HFFc6 (cell line): Measurements from ENCODE around the gene SEL1L3. TPM values are rescaled to one million over a fixed set of nuclear protein-coding genes. Genes with fewer than 3 reads are reported as not detected.
A peak's percentile ranks its signal among the peaks of the same experiment; 100 is the strongest.

Experiments used
- DNase-seq: peaks from one replicate; pipeline ENCODE4 v3.0.0-alpha.2; 2018
- H3K27ac Mint-ChIP-seq: 2 replicates; pipeline ENCODE4 v1.8.0; 2020; ENCODE audit warnings: mild to moderate bottlenecking, mixed read lengths
- H3K27me3 Mint-ChIP-seq: 2 replicates; pipeline ENCODE4 v1.8.0; 2021; ENCODE audit warnings: mild to moderate bottlenecking, moderate library complexity, mixed read lengths; ENCODE audit not compliant: insufficient read depth
- H3K36me3 Mint-ChIP-seq: 2 replicates; pipeline ENCODE4 v1.8.0; 2021; ENCODE audit warnings: low read depth, mixed read lengths
- H3K4me1 Mint-ChIP-seq: 2 replicates; pipeline ENCODE4 v1.8.0; 2020; ENCODE audit warnings: low read depth, mixed read lengths
- H3K4me3 Mint-ChIP-seq: 2 replicates; pipeline ENCODE4 v1.8.0; 2020; ENCODE audit warnings: mild to moderate bottlenecking, moderate library complexity, mixed read lengths
- H3K9me3 Mint-ChIP-seq: 2 replicates; pipeline ENCODE4 v1.8.0; 2020; ENCODE audit warnings: mild to moderate bottlenecking, mixed read lengths
- total RNA-seq, 6 experiments: library from RNA; stranded (reverse); fragmentation: NEBNext Ultra II Directional; extraction: Animal tissue kit (Norgen Biotek cat#: 25700); gene quantifications; 2 replicates in 1 of 6; 3 replicates in 5 of 6; pipeline ENCODE4 v1.2.3, GENCODE V29; 2021
- TF ChIP-seq, protein P1 (sequence below): fragments of 200-600 bp; sonication (generic); IDR thresholded peaks from 2 replicates; pipeline ENCODE4 v1.5.0; 2021; ENCODE audit warnings: antibody characterized with exemption, mild to moderate bottlenecking

The SEL1L3 gene
- total RNA-seq, 6 experiments from 2014 or later: 24.5 to 35.4 (median 31.1) TPM

DNA sequence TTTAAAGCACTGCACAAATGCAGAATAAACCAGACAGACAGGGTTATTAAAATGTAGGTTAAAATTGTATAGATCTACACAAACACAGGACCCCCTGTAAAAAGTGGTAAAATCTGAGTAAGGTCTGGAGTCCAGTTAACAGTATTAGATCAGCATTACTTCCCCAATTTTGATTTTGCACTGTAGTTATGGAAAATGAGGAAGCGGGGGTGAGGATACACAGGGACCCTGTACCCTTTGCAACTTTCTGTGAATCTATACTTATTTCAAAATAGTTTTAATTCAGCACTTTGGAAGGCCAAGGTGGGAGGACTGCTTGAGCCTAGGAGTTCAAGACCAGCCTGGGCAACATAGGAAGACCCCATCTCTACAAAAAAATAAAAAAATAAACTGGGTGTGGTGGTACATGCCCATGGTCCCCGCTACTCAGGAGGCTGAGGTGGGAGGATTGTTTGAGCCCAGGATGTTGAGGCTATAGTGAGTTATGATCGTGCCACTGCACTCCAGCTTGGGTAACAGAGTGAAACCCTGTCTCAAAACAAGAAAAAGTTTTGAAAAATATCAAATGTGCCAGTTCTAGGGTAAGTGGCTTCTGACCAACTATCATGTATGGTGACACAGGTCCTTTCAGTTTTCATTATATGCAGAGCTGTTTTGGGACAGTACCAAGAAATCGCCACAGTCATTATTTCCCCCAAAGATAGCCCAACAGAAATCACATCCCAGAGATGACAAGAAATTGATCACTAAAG, 17.7 kb downstream of the SEL1L3 start:
- Mint-ChIP-seq H3K36me3 (peaks cover 4% of the 10 kb centered on the region; the same call in 1 of the 2 replicates), H3K9me3 (no peaks in the 10 kb centered on the region), H3K27me3 (peaks cover 4% of the 10 kb centered on the region), H3K4me3 (no peak overlapping the region), H3K27ac (no peak overlapping the region), H3K4me1 (peaks cover 22% of the 10 kb centered on the region)
- DNase-seq: no peak
- TF ChIP-seq, protein P1, sequence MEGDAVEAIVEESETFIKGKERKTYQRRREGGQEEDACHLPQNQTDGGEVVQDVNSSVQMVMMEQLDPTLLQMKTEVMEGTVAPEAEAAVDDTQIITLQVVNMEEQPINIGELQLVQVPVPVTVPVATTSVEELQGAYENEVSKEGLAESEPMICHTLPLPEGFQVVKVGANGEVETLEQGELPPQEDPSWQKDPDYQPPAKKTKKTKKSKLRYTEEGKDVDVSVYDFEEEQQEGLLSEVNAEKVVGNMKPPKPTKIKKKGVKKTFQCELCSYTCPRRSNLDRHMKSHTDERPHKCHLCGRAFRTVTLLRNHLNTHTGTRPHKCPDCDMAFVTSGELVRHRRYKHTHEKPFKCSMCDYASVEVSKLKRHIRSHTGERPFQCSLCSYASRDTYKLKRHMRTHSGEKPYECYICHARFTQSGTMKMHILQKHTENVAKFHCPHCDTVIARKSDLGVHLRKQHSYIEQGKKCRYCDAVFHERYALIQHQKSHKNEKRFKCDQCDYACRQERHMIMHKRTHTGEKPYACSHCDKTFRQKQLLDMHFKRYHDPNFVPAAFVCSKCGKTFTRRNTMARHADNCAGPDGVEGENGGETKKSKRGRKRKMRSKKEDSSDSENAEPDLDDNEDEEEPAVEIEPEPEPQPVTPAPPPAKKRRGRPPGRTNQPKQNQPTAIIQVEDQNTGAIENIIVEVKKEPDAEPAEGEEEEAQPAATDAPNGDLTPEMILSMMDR: no peak

GRCh38 chr4:25843340-25844097, 19.3 kb downstream of the SEL1L3 start:
- Mint-ChIP-seq H3K27me3 (peaks cover 4% of the 10 kb centered on the region), H3K27ac (no peak overlapping the region), H3K9me3 (no peaks in the 10 kb centered on the region), H3K4me1 (peaks cover 22% of the 10 kb centered on the region), H3K36me3 (peaks cover 4% of the 10 kb centered on the region; the same call in 1 of the 2 replicates), H3K4me3 (peak overlapping the region; percentile 12; the same call in 1 of the 2 replicates)
- TF ChIP-seq, protein P1: no peak
- no peak for DNase-seq

GRCh38 chr4:25842229-25842845, 20.5 kb downstream of the SEL1L3 start:
- Mint-ChIP-seq H3K4me1 (peaks cover 15% of the 10 kb centered on the region), H3K4me3 (no peak overlapping the region), H3K36me3 (peaks cover 4% of the 10 kb centered on the region; the same call in 1 of the 2 replicates), H3K27me3 (peaks cover 4% of the 10 kb centered on the region), H3K27ac (no peak overlapping the region), H3K9me3 (no peaks in the 10 kb centered on the region)
- no peak for DNase-seq
- TF ChIP-seq, protein P1: no peak

DNA sequence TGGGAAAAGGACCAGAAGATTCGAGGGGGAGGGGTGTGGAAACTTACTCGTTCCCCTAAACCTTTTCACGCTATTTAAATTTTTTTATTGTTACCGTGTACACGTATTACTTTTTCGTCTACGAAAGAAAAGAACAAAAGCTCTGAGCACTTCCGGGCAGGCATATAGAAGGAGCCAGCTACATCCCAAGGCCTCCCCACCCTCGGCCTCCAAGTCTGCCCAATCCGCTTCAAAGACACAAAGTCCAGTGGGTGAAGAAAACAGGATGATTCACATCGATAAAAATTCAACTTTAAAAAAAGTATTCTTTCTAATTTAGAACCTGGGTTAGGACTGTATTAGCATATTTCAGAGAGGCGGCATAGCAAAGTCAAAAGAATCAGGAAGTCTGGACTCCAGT, 23.1 kb downstream of the SEL1L3 start:
- no peaks in the 10 kb centered on the region for H3K9me3 Mint-ChIP-seq
- H3K4me1 Mint-ChIP-seq: peaks cover 10% of the 10 kb centered on the region; the same call in 1 of the 2 replicates
- H3K27ac Mint-ChIP-seq: no peak overlapping the region
- no peaks in the 10 kb centered on the region for H3K36me3 Mint-ChIP-seq
- TF ChIP-seq, protein P1: no peak
- no peak overlapping the region for H3K4me3 Mint-ChIP-seq
- peaks cover 4% of the 10 kb centered on the region for H3K27me3 Mint-ChIP-seq
- DNase-seq: no peak

DNA sequence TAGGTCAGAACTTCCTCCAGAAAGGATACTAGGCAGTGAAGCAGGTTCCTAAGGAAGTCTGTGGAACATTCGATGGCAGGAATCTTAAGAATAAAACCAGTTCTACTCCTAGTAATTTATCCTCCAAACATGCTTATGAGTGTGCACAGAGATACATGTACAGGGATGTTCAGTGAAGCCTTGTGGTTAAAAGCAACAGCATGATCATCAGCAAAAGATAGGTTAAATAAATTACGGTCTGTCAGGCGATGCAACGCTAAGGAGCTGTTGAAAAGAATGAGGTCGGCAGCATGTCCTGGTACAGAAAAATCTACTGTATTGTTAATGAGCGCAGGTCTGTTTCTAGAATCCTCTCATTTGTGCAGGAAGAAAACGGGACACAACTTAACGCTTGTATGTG, 23.6 kb downstream of the SEL1L3 start:
- no peak for DNase-seq
- H3K27ac Mint-ChIP-seq: no peak overlapping the region
- H3K4me1 Mint-ChIP-seq: peaks cover 10% of the 10 kb centered on the region; the same call in 1 of the 2 replicates
- no peaks in the 10 kb centered on the region for H3K36me3 Mint-ChIP-seq
- no peaks in the 10 kb centered on the region for H3K9me3 Mint-ChIP-seq
- no peak overlapping the region for H3K4me3 Mint-ChIP-seq
- TF ChIP-seq, protein P1: no peak
- peaks cover 4% of the 10 kb centered on the region for H3K27me3 Mint-ChIP-seq
